H1 (cell line): ENCODE data around the gene VPS50. TPM values are rescaled to one million over a fixed set of nuclear protein-coding genes. Genes with fewer than 3 reads are reported as not detected.

ENCODE experiments used
- ASH2L ChIP-seq: fragments of 200-600, 300-600 bp; sonication (generic); IDR thresholded peaks from one replicate; pipeline ENCODE4 v1.7.1; 2017; ENCODE audit warnings: low read length
- BACH1 ChIP-seq: IDR thresholded peaks from 2 replicates; pipeline ENCODE4 v1.6.1; 2012; ENCODE audit warnings: low read length, improper control_type of control experiment
- CREB1 ChIP-seq: IDR thresholded peaks from 2 replicates; pipeline ENCODE4 v1.6.1; 2012; ENCODE audit warnings: inconsistent platforms
- CTCF ChIP-seq, 3 experiments: IDR thresholded peaks; 1 replicate in 2 of 3; 2 replicates in 1 of 3; pipeline versions ENCODE4 v1.5.1 to v1.6.1; 2011; ENCODE audit warnings: low read length in 3 of 3, mild to moderate bottlenecking in 3 of 3, inconsistent platforms in 2 of 3, low read depth in 1 of 3, moderate library complexity in 1 of 3; ENCODE audit not compliant: insufficient read depth in 1 of 3; ENCODE audit errors: control extremely low read depth in 1 of 3
- FOSL1 ChIP-seq: IDR thresholded peaks from 2 replicates; pipeline ENCODE4 v1.6.1; 2011; ENCODE audit warnings: mild to moderate bottlenecking, low read depth, low read length, moderate library complexity; ENCODE audit not compliant: insufficient read depth
- JUN ChIP-seq: IDR thresholded peaks from 2 replicates; pipeline ENCODE4 v1.6.1; 2011; ENCODE audit warnings: low read depth, mild to moderate bottlenecking, improper control_type of control experiment, low read length
- KDM4A ChIP-seq: IDR thresholded peaks from one replicate; pipeline ENCODE4 v1.7.1; 2012; ENCODE audit warnings: low read depth, mild to moderate bottlenecking, moderate library complexity, low read length, inconsistent platforms; ENCODE audit not compliant: severe bottlenecking
- KDM5A ChIP-seq: fragments of 200-600 bp; IDR thresholded peaks from 2 replicates; pipeline ENCODE4 v1.7.1; 2012; ENCODE audit warnings: mild to moderate bottlenecking, low read length, inconsistent platforms, mixed read lengths
- PHF8 ChIP-seq: fragments of 200-600 bp; sonication (generic); conservative IDR thresholded peaks from 2 replicates; pipeline ENCODE4 v1.7.1; 2012; ENCODE audit warnings: low read depth, mild to moderate bottlenecking, inconsistent platforms, low read length, moderate library complexity
- POLR2A ChIP-seq, 2 experiments: IDR thresholded peaks; 1 replicate in 1 of 2; 2 replicates in 1 of 2; pipeline ENCODE4 v1.6.1; 2011; ENCODE audit warnings: low read depth in 2 of 2, low read length in 2 of 2, mild to moderate bottlenecking in 2 of 2; ENCODE audit errors: control extremely low read depth in 1 of 2
- RBBP5 ChIP-seq: IDR thresholded peaks from 2 replicates; pipeline ENCODE4 v1.7.1; 2012; ENCODE audit warnings: low read depth, mild to moderate bottlenecking, inconsistent platforms, low read length, moderate library complexity, borderline replicate concordance
- SAP30 ChIP-seq: fragments of 300-600 bp; sonication (generic); IDR thresholded peaks from 2 replicates; pipeline ENCODE4 v1.7.1; 2012; ENCODE audit warnings: low read length, moderate library complexity, mild to moderate bottlenecking, inconsistent platforms; ENCODE audit not compliant: insufficient read depth, insufficient replicate concordance
- SIN3A ChIP-seq, 2 experiments: IDR thresholded peaks in 1 of 2; conservative IDR thresholded peaks in 1 of 2; 2 replicates each; pipeline ENCODE4 v1.6.1; 2011 to 2012; ENCODE audit warnings: low read length in 2 of 2, improper control_type of control experiment in 1 of 2, low read depth in 1 of 2, mild to moderate bottlenecking in 1 of 2
- SIX5 ChIP-seq: IDR thresholded peaks from 2 replicates; pipeline ENCODE4 v1.6.1; 2011; ENCODE audit warnings: mild to moderate bottlenecking, low read depth, low read length
- TBP ChIP-seq: IDR thresholded peaks from 2 replicates; pipeline ENCODE4 v1.6.1; 2011; ENCODE audit warnings: low read depth, low read length, improper control_type of control experiment
- USF2 ChIP-seq: IDR thresholded peaks from 2 replicates; pipeline ENCODE4 v1.6.1; 2011; ENCODE audit warnings: low read length, improper control_type of control experiment
- polyA plus RNA-seq, 7 experiments: library from polyadenylated mRNA; depleted of rRNA in 3 of 7; stranded (reverse) in 5 of 7; unstranded in 2 of 7; fragments of >200 nt in 5 of 7; fragments of 200-250 nt in 2 of 7; gene quantifications; 1 replicate in 5 of 7; 2 replicates in 1 of 7; 4 replicates in 1 of 7; pipeline versions ENCODE4 v1.2.1 to v1.2.3, GENCODE V29; 2011 to 2013; ENCODE audit warnings: missing spikeins in 2 of 7, mixed read lengths in 2 of 7
- total RNA-seq: library from RNA; stranded (reverse); fragmentation: NEBNext Ultra II Directional; extraction: Animal tissue kit (Norgen Biotek cat#: 25700); gene quantifications from 2 replicates; pipeline ENCODE4 v1.2.1, GENCODE V29; 2021
- TF ChIP-seq, protein P1 (sequence below): IDR thresholded peaks from 2 replicates; pipeline ENCODE4 v1.6.1; 2012; ENCODE audit warnings: inconsistent platforms
- TF ChIP-seq, protein P2 (sequence below): IDR thresholded peaks from 2 replicates; pipeline ENCODE4 v1.6.1; 2012; ENCODE audit warnings: low read length, inconsistent platforms

Gene VPS50
- total and polyA plus RNA-seq, 2 of the 8 experiments (the other 6 are each of a cell fraction or from before 2014, with no cell fraction given), result 3.7 to 9.3 TPM

DNA sequence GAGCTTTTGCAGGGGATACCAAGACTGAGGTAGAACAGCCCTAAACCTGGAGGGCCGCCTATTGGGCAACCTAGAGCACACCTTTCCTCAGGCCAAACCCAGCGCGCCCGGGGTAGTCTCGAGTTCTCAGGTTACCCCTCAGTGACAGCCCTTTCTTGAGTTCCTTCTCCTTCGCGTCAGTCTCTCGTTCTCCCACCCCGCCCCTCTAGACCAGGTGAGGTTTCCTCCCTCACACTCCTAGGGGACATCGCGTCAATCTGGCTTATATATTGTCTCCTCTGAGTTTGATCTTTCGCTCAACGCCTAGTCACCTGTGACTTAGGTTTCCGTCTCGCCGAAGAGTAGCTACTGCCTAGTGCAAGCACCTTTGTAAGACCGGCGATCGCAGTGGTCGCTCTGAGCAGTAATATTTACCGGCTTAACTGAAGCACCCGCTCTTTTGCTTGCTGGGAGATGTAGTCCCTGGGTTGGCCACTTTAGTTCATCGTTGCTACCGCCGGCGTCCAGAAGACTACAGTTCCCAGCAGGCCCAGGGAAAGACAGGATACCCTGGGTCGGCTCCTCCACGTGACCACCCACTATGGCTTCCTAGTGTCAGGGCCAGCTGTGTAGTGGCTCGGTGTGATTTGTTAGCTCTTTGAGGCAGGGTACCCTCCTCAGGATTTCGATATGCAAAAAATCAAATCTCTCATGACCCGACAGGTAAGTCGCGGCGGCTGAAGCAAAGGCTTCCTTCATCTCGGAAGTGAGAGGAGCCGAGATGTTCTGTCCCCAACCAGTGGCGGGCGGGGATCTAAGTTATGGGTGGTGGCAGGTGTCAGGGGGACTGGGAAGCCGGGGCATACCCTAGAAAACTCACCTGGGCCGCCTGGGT, at the start of gene VPS50 (continued):
- TF ChIP-seq CTCF (IDR thresholded peaks at IDR 0.05; ENCODE audit: control extremely low read depth in 1 of 3, insufficient read depth in 1 of 3, low read depth in 1 of 3, low read length in 3 of 3) (peak in 2 of 3 experiments; percentile 0 to 13; a peak in 3 of 4 replicates), USF2 (peak; percentile 98), BACH1 (no peak), ASH2L (peak; percentile 78), PHF8 (peak; percentile 65), SIX5 (peak; percentile 97), KDM5A (peak; percentile 99), TBP (peak; percentile 42), JUN (no peak), CREB1 (peak; percentile 68), POLR2A (IDR thresholded peaks at IDR 0.05; ENCODE audit: control extremely low read depth in 1 of 2, low read depth in 2 of 2, low read length in 2 of 2) (peak in 1 of 2 experiments; percentile 36; a peak in 2 of 3 replicates), KDM4A (peak; percentile 54), SIN3A (conservative IDR thresholded peaks at IDR 0.05 in 1 of 2, IDR thresholded peaks at IDR 0.05 in 1 of 2; ENCODE audit: low read depth in 1 of 2, low read length in 2 of 2) (peak; percentile 98 to 100), SAP30 (peak; percentile 99), FOSL1 (no peak), RBBP5 (no peak)
- TF ChIP-seq, protein P1, sequence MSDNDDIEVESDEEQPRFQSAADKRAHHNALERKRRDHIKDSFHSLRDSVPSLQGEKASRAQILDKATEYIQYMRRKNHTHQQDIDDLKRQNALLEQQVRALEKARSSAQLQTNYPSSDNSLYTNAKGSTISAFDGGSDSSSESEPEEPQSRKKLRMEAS, result peak; percentile 72
- TF ChIP-seq, protein P2, sequence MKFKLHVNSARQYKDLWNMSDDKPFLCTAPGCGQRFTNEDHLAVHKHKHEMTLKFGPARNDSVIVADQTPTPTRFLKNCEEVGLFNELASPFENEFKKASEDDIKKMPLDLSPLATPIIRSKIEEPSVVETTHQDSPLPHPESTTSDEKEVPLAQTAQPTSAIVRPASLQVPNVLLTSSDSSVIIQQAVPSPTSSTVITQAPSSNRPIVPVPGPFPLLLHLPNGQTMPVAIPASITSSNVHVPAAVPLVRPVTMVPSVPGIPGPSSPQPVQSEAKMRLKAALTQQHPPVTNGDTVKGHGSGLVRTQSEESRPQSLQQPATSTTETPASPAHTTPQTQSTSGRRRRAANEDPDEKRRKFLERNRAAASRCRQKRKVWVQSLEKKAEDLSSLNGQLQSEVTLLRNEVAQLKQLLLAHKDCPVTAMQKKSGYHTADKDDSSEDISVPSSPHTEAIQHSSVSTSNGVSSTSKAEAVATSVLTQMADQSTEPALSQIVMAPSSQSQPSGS, result 0 out of 2 replicates have a peak, but pooled peaks have one; percentile 15
